Measurements from ENCODE around the gene LBHD2. TPM values are rescaled to one million over a fixed set of nuclear protein-coding genes. Genes with fewer than 3 reads are reported as not detected.
A peak's percentile ranks its signal among the peaks of the same experiment; 100 is the strongest.

LBHD2 gene
- total and polyA plus RNA-seq, 2 of the 8 experiments (the other 6 are each of a cell fraction or from before 2014, with no cell fraction given): not detected

DNA sequence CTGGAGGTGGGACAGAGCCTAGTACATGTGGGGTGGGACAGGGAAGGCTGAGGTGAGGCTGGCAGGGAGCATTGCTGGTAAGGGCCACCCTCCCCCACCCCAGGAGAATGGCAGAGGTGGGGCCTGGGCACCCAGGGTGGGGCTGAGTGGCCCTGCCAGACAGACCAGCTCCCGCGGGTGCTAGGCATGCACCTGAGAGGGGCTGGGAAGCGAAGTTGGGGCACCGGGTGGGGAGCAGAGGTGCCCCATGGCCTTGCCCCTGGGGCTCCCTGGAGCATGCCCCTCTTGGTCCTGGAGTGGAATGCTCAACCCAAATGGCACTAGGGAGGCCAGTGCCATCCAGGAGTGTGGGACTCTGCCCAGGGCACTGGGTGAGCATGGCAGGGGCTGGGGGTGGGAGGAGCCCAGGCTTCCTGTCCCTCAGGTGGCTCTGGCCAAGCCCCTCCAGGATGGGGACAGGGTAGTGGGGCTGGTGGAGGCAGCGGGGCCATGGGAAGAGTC, 40.5 kb downstream of the LBHD2 start:
- Histone ChIP-seq H2BK15ac (ENCODE audit: low read length) (no peak overlapping the region), H2AK5ac (ENCODE audit: low read depth, low read length) (peak overlapping the region; percentile 65; the same call in 1 of the 2 replicates), H3K9ac (replicated peaks in 1 of 4; ENCODE audit: extremely low read depth in 1 of 4, low read depth in 3 of 4, low read length in 3 of 4) (no peak overlapping the region), H3K23me2 (ENCODE audit: low read depth, low read length) (peaks cover 5% of the 10 kb centered on the region; the same call in 1 of the 2 replicates), H3K4me3 (ENCODE audit: extremely low read depth in 1 of 4, insufficient read depth in 2 of 4, low read depth in 3 of 4, low read length in 4 of 4) (no peak overlapping the region), H3K23ac (ENCODE audit: insufficient read length) (no peak overlapping the region), H3K36me3 (ENCODE audit: control insufficient read depth in 2 of 4, insufficient read depth in 4 of 4, low read length in 3 of 4) (no peaks in the 10 kb centered on the region), H3K4me2 (ENCODE audit: insufficient read depth in 1 of 2, low read depth in 2 of 2, low read length in 2 of 2) (peak overlapping the region in 1 of 2 experiments; percentile 68; a peak in 2 of 4 replicates), H4K5ac (ENCODE audit: insufficient read length, low read depth, low read length) (no peak overlapping the region), H3K56ac (replicated peaks; ENCODE audit: insufficient read length, low read depth, low read length) (no peak overlapping the region), H3K4me1 (replicated peaks in 1 of 4; ENCODE audit: control insufficient read depth in 3 of 4, insufficient read depth in 4 of 4, low read length in 3 of 4) (peaks cover 0 to 39% (median 28%) of the 10 kb centered on the region in 4 experiments; a peak in 6 of 7 replicates), H4K8ac (ENCODE audit: extremely low read depth, insufficient read depth, low read length) (no peak overlapping the region), H3K18ac (ENCODE audit: extremely low read depth, low read length) (peak overlapping the region; percentile 78; the same call in 1 of the 2 replicates), H2BK120ac (replicated peaks; ENCODE audit: low read depth, low read length) (no peak overlapping the region), H3K14ac (ENCODE audit: insufficient read length) (no peak overlapping the region), H4K91ac (replicated peaks; ENCODE audit: insufficient read length, low read length) (no peak overlapping the region), H2BK12ac (ENCODE audit: low read depth, low read length) (peak overlapping the region; percentile 60; the same call in 1 of the 2 replicates), H3K4ac (replicated peaks; ENCODE audit: insufficient read length, low read depth, low read length) (peak overlapping the region; percentile 10), H2AFZ (ENCODE audit: low read length) (no peak overlapping the region), H3K79me2 (ENCODE audit: control insufficient read depth in 1 of 2, insufficient read depth in 2 of 2, low read length in 2 of 2) (no peaks in the 10 kb centered on the region), H2BK5ac (ENCODE audit: low read depth, low read length) (no peak overlapping the region), H3K27ac (ENCODE audit: low read depth, low read length) (no peak overlapping the region), H3K79me1 (ENCODE audit: low read depth, low read length) (no peaks in the 10 kb centered on the region), H3K9me3 (ENCODE audit: insufficient read depth in 2 of 2, low read depth in 1 of 2, low read length in 1 of 2) (no peaks in the 10 kb centered on the region), H4K20me1 (replicated peaks in 1 of 2; ENCODE audit: control insufficient read depth in 1 of 2, insufficient read depth in 2 of 2, low read length in 2 of 2) (peaks cover 6 to 12% of the 10 kb centered on the region in 2 experiments), H3K27me3 (replicated peaks in 1 of 4; ENCODE audit: control insufficient read depth in 3 of 4, extremely low read depth in 1 of 4, insufficient read depth in 3 of 4, low read length in 3 of 4) (peaks cover 0 to 45% (median 36%) of the 10 kb centered on the region in 4 experiments; a peak in 6 of 7 replicates), H2BK20ac (ENCODE audit: low read length) (0 out of 2 replicates have a peak overlapping the region, but pooled peaks have one; percentile 13)
- DNase-seq (ENCODE audit: low read depth in 1 of 2, low spot score in 2 of 2) (no peak), FAIRE-seq (no peak)
- POLR2A ChIA-PET (ENCODE audit: partially characterized antibody): interaction anchor here (0.8 to 0.9 kb wide), 3 partner anchors 11 to 213 kb away, joined by 3 to 5 read pairs (median 3); no protein-coding TSS in a partner anchor
- 97% methylated on average over 5 of the region's 5 CpGs; no CpG with 5 or more reads in 1 of the 2 experiments for WGBS, 2 experiments (ENCODE audit: extremely low coverage in 1 of 2, insufficient coverage in 1 of 2, insufficient read length in 1 of 2, insufficient replicate concordance in 2 of 2, low coverage in 1 of 2, low lambda C conversion rate in 2 of 2, missing lambda C conversion rate in 1 of 2)
- CTCF ChIA-PET (ENCODE audit: partially characterized antibody): interaction anchor here (1.0 to 18.4 kb wide), 18 partner anchors 9 to 209 kb away, joined by 3 to 276 read pairs (median 5); no protein-coding TSS in a partner anchor
- TF ChIP-seq JUN (IDR thresholded peaks at IDR 0.05; ENCODE audit: low read depth, low read length) (no peak), KDM4A (IDR thresholded peaks at IDR 0.05; ENCODE audit: low read depth, low read length, severe bottlenecking) (no peak), ASH2L (IDR thresholded peaks at IDR 0.05; ENCODE audit: low read length) (no peak)
- TF ChIP-seq, protein P1, sequence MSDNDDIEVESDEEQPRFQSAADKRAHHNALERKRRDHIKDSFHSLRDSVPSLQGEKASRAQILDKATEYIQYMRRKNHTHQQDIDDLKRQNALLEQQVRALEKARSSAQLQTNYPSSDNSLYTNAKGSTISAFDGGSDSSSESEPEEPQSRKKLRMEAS (IDR thresholded peaks at IDR 0.05): no peak
